Astrocyte of the cerebellum (primary cell): ENCODE measurements around the gene OGFOD1.

Source experiments
- DNase-seq: peaks from one replicate; pipeline ENCODE4 v3.0.0-alpha.2; 2011; ENCODE audit warnings: low read depth
- H3K4me3 ChIP-seq: 2 replicates; pipeline ENCODE4 v1.5.1; 2011; ENCODE audit warnings: mild to moderate bottlenecking, low read depth, low read length, moderate library complexity
- in situ Hi-C: cut with HindIII; loops from 2 replicates; pipeline ENCODE4 v1.10.0; 2017; ENCODE audit warnings: low sequenced_read_pairs
- TF ChIP-seq, protein P1 (sequence below): IDR thresholded peaks from 2 replicates; pipeline ENCODE4 v1.5.1; 2012; ENCODE audit warnings: low read length, low read depth, moderate library complexity, mild to moderate bottlenecking; ENCODE audit errors: missing control alignments

OGFOD1 gene

DNA sequence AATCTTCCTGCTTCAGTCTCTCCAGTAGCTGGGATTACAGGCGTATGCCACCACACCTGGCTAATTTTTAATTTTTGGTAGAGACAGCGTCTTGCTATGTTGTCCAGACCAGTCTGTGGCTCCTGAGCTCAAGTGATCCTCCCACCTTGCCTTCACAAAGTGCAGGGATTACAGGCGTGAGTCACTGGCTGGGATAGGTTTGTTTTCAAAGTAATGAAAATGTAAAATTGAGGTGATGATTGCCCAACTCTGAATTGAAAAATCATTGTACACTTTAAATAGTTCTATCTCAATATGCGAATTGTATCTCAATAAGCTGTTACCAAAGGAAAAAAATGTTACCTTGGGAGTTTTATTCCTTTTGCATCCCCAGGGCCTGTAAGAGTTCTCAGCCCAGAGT, 24.8 kb upstream of the OGFOD1 start:
- H3K4me3 ChIP-seq: no peak overlapping the region
- in situ Hi-C loops: no loop called here
- TF ChIP-seq, protein P1, sequence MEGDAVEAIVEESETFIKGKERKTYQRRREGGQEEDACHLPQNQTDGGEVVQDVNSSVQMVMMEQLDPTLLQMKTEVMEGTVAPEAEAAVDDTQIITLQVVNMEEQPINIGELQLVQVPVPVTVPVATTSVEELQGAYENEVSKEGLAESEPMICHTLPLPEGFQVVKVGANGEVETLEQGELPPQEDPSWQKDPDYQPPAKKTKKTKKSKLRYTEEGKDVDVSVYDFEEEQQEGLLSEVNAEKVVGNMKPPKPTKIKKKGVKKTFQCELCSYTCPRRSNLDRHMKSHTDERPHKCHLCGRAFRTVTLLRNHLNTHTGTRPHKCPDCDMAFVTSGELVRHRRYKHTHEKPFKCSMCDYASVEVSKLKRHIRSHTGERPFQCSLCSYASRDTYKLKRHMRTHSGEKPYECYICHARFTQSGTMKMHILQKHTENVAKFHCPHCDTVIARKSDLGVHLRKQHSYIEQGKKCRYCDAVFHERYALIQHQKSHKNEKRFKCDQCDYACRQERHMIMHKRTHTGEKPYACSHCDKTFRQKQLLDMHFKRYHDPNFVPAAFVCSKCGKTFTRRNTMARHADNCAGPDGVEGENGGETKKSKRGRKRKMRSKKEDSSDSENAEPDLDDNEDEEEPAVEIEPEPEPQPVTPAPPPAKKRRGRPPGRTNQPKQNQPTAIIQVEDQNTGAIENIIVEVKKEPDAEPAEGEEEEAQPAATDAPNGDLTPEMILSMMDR: no peak
- DNase-seq: no peak

DNA sequence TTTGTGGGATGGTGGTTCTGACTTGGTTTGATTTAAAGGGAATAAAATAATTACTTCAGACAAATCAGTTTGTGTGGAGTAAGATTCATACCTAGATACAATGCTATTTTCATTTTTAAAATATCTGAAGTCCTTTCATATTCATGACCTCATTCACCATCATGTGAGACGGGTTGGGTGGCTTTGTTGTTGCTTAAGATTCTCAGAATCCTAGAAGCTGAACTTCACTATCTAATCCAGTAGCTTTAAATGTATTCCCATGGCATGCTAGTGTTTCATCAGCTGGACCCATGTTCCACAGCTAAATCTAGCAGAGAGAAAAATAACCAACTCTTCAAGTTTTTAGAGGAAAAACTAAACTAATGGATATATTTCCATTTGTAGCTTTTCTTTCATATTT, 23.3 kb upstream of the OGFOD1 start:
- no peak overlapping the region for H3K4me3 ChIP-seq
- in situ Hi-C loops: no loop called here
- TF ChIP-seq, protein P1: no peak
- DNase-seq: no peak

DNA sequence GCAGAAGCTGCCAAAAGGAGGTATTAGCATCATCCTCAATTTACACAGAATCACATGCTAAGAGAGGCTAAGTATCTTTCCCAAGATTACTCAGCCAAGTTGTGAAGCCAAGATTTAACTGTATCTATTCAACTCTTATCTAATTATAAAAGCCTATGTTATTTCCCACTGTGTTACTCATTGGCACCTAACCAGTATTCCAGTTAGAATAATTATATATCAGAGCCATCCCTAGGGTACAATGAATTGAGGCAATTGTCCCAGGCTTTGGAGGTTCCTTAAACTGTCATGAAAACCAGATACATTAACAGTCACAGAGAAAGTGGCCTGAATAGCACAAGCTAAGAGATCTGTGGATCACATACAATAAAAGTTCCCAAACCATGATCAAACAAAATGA, 15.1 kb upstream of the OGFOD1 start:
- no peak for DNase-seq
- no peak overlapping the region for H3K4me3 ChIP-seq
- in situ Hi-C loops: no loop called here
- TF ChIP-seq, protein P1: no peak

DNA sequence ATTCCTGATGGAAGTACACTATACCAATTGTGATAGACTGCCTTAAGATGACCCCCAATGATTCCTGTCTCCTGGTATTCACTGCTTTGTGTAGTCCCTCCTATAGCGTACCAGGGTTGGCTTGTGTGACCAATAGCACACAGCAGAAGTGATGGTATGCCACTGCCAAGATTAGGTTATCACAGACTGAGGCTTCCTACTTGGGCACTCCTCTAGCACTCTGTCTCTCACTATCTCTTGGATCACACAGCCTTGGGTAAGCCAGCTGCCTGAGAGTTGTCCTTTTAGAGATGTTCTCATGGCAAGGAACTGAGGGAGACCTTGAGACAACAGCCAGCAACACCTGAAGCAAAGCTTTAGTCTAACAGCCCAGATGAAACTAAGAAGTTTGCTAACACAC, 13.3 kb upstream of the OGFOD1 start:
- no peak for DNase-seq
- TF ChIP-seq, protein P1: no peak
- in situ Hi-C loops: no loop called here

DNA sequence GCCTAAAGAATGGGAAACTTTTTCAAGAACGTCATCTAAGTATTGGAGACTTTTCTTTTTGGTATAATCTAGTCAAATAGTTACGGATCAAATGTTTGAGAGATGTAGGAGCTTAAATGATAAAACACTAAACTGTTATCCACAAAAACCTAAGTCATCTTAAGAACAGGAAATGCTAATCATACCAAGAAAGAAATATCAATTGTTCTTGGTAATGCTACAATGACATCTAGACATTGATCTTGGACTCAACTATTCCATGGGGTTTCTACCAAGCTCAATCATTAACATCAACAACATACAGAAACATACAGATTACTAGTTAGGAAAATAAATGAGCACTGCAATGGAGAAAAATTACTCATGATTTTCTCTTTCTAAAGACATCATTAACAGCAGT, 4.1 kb upstream of the OGFOD1 start:
- H3K4me3 ChIP-seq: no peak overlapping the region
- no peak for DNase-seq
- TF ChIP-seq, protein P1: no peak
- in situ Hi-C loops: no loop called here

More for the DNA sequence above, 13.3 kb upstream of the OGFOD1 start:
- H3K4me3 ChIP-seq: no peak overlapping the region

DNA sequence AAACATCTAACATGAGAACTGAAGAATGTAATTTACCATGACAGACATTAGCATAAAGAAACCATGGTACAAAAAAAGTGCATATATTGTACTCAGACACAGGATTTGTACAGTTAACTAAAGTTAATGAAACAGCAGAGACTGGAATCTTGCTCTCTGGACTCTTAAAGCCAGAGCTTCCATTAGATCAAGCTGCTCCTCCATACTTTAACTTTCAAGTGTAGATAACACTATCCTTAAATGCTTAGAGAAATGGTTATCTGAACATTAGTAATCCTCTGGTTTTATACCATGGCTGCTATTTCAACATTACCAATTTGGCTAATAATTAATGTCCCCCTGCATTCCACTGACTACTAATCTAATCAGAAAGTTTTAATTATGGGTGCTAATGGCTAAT, 3.3 kb upstream of the OGFOD1 start:
- TF ChIP-seq, protein P1: no peak

More for the DNA sequence above, 3.3 kb upstream of the OGFOD1 start:
- in situ Hi-C loops: no loop called here
- no peak overlapping the region for H3K4me3 ChIP-seq
- no peak for DNase-seq
